ENCODE results near the gene GSTA2.

DNA sequence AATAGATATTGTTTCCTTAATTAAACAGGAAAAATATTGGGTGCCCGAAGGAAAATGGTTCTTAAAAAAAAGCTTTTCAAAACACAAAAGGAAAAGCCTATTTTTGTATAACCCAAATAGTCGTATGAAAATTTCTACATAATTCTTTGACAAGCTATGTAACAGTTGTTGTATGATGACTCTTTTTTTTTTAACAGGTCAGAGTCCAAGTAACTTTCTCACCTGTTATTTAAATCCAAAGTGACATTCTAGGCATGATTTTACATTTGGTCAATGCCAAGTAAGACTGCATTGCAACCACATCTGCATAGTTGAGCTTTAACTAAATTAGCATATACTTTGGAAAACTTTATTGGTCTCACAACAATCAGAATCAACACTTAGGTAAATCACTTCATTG lies 24.1 kb downstream of the GSTA2 start:
- TF ChIP-seq, protein P1, sequence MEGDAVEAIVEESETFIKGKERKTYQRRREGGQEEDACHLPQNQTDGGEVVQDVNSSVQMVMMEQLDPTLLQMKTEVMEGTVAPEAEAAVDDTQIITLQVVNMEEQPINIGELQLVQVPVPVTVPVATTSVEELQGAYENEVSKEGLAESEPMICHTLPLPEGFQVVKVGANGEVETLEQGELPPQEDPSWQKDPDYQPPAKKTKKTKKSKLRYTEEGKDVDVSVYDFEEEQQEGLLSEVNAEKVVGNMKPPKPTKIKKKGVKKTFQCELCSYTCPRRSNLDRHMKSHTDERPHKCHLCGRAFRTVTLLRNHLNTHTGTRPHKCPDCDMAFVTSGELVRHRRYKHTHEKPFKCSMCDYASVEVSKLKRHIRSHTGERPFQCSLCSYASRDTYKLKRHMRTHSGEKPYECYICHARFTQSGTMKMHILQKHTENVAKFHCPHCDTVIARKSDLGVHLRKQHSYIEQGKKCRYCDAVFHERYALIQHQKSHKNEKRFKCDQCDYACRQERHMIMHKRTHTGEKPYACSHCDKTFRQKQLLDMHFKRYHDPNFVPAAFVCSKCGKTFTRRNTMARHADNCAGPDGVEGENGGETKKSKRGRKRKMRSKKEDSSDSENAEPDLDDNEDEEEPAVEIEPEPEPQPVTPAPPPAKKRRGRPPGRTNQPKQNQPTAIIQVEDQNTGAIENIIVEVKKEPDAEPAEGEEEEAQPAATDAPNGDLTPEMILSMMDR (IDR thresholded peaks at IDR 0.05; ENCODE audit: borderline replicate concordance, extremely low read depth, low read length, poor library complexity, severe bottlenecking) = no peak
- TF ChIP-seq EZH2 (IDR thresholded peaks at IDR 0.05; ENCODE audit: borderline replicate concordance, low read depth, low read length, severe bottlenecking) = no peak
